B cell (primary cell): ENCODE data around the gene GYS2. TPM values are rescaled to one million over a fixed set of nuclear protein-coding genes. Genes with fewer than 3 reads are reported as not detected.

Experiments used
- ATAC-seq: fragments of 200-7000 bp; cut with Tn5 transposase; one replicate; pipeline ENCODE4 v1.10.0; 2021; ENCODE audit warnings: low read depth, mild to moderate bottlenecking, moderate number of reproducible peaks, moderate library complexity
- CTCF ChIA-PET: fragments of 350-600 bp; sonication (Branson Sonifier 250); formaldehyde crosslinking; loops from one replicate; lab custom pipeline; 2021; ENCODE audit warnings: antibody characterized with exemption, inconsistent platforms; lab: Charles Lee
- POLR2A ChIA-PET: fragments of 350-600 bp; sonication (Branson Sonifier 250); formaldehyde crosslinking; loops from one replicate; lab custom pipeline; 2021; ENCODE audit warnings: antibody characterized with exemption; lab: Charles Lee
- DNase-seq: peaks from one replicate; pipeline ENCODE4 v3.0.0; 2013
- H2AFZ ChIP-seq: 2 replicates; pipeline ENCODE4 v1.6.1; 2012; ENCODE audit warnings: mild to moderate bottlenecking, low read depth, low read length; ENCODE audit not compliant: insufficient read depth, poor library complexity, severe bottlenecking
- H3K27ac ChIP-seq, 2 donors: 1 replicate in 1 of 2; 2 replicates in 1 of 2; pipeline ENCODE4 v1.5.1; 2012 to 2013; ENCODE audit warnings: low read length in 2 of 2, mild to moderate bottlenecking in 2 of 2, moderate library complexity in 1 of 2
- H3K27me3 ChIP-seq, 4 experiments: fragments of 200-600 bp in 1 of 4; sonication (generic) in 1 of 4; replicated peaks in 1 of 4; 1 replicate in 2 of 4; 2 replicates in 2 of 4; pipeline versions ENCODE4 v1.6.1 to v1.7.0; 2013 to 2016; ENCODE audit warnings: low read length in 3 of 4, mild to moderate bottlenecking in 2 of 4, mixed read lengths in 1 of 4, moderate library complexity in 1 of 4; ENCODE audit not compliant: insufficient read depth in 4 of 4, control insufficient read depth in 3 of 4; ENCODE audit errors: control extremely low read depth in 1 of 4
- H3K36me3 ChIP-seq, 2 experiments: replicated peaks in 1 of 2; 1 replicate in 1 of 2; 2 replicates in 1 of 2; pipeline versions ENCODE4 v1.6.1 to v1.7.1; 2013; ENCODE audit warnings: low read length in 1 of 2; ENCODE audit not compliant: insufficient read depth in 2 of 2, control insufficient read depth in 1 of 2; ENCODE audit errors: control extremely low read depth in 1 of 2, extremely low read depth in 1 of 2
- H3K4me1 ChIP-seq, 2 donors: fragments of 200-600 bp in 1 of 2; sonication (generic) in 1 of 2; 1 replicate in 1 of 2; 2 replicates in 1 of 2; pipeline versions ENCODE4 v1.5.1 to v1.6.1; 2013 to 2017; ENCODE audit warnings: low read length in 2 of 2; ENCODE audit not compliant: control insufficient read depth in 2 of 2, insufficient read depth in 2 of 2
- H3K4me2 ChIP-seq: replicated peaks from 2 replicates; pipeline ENCODE3; 2012; ENCODE audit warnings: mild to moderate bottlenecking, low read depth, low read length; ENCODE audit not compliant: poor library complexity, severe bottlenecking
- H3K4me3 ChIP-seq, 5 experiments: fragments of 200-600 bp in 1 of 5; sonication (generic) in 1 of 5; 1 replicate in 3 of 5; 2 replicates in 2 of 5; pipeline versions ENCODE4 v1.5.1 to v1.7.0; 2011 to 2016; ENCODE audit warnings: low read length in 4 of 5, mild to moderate bottlenecking in 4 of 5, low read depth in 2 of 5, control low read depth in 1 of 5, moderate library complexity in 1 of 5; ENCODE audit not compliant: insufficient read depth in 1 of 5; ENCODE audit errors: control extremely low read depth in 1 of 5, extremely low read depth in 1 of 5
- H3K79me2 ChIP-seq: fragments of 200-600 bp; sonication (generic); one replicate; pipeline ENCODE4 v1.6.0; 2016; ENCODE audit warnings: low read length; ENCODE audit not compliant: control insufficient read depth, insufficient read depth
- H3K9ac ChIP-seq: fragments of 200-600 bp; sonication (generic); 2 replicates; pipeline ENCODE4 v1.6.1; 2017; ENCODE audit warnings: mild to moderate bottlenecking, low read length, moderate library complexity
- H3K9me3 ChIP-seq, 3 donors: one replicate each; pipeline versions ENCODE4 v1.6.1 to v1.7.1; 2013; ENCODE audit warnings: low read length in 2 of 3; ENCODE audit not compliant: control insufficient read depth in 2 of 3, insufficient read depth in 1 of 3; ENCODE audit errors: control extremely low read depth in 1 of 3
- H4K20me1 ChIP-seq: 2 replicates; pipeline ENCODE4 v1.6.0; 2012; ENCODE audit warnings: mild to moderate bottlenecking, low read length; ENCODE audit not compliant: insufficient read depth, control insufficient read depth, poor library complexity, severe bottlenecking
- H3K27ac Mint-ChIP-seq: one replicate; pipeline ENCODE4 v1.8.0; 2021; ENCODE audit warnings: mixed read lengths
- H3K27me3 Mint-ChIP-seq: one replicate; pipeline ENCODE4 v1.8.0; 2021; ENCODE audit warnings: mixed read lengths
- H3K4me1 Mint-ChIP-seq: one replicate; pipeline ENCODE4 v1.8.0; 2021; ENCODE audit warnings: mixed read lengths
- H3K4me3 Mint-ChIP-seq: one replicate; pipeline ENCODE4 v1.8.0; 2021; ENCODE audit warnings: mixed read lengths
- H3K9me3 Mint-ChIP-seq: one replicate; pipeline ENCODE4 v1.8.0; 2022; ENCODE audit warnings: mixed read lengths; ENCODE audit not compliant: insufficient read depth
- CTCF ChIP-seq: fragments of 200-600 bp; IDR thresholded peaks from one replicate; pipeline ENCODE4 v1.8.0; 2022; ENCODE audit warnings: antibody characterized with exemption, mild to moderate bottlenecking
- EZH2 ChIP-seq: IDR thresholded peaks from 2 replicates; pipeline ENCODE4 v1.6.1; 2012; ENCODE audit warnings: borderline replicate concordance, low read depth, mild to moderate bottlenecking, moderate library complexity, low read length; ENCODE audit not compliant: insufficient read depth, poor library complexity, severe bottlenecking
- WGBS: methylation state at CpG from one replicate; pipeline ENCODE4 v1.1.5; 2013; ENCODE audit warnings: missing lambda C conversion rate; ENCODE audit not compliant: insufficient coverage; 5-methylcytosine and 5-hydroxymethylcytosine counted together
- intact Hi-C: fragments of 100-400 bp; cut with micrococcal nuclease; formaldehyde crosslinking; loops from one replicate; pipeline ENCODE4 v1.10.0; 2022
- polyA plus RNA-seq: library from polyadenylated mRNA; depleted of rRNA; stranded (reverse); fragments of >200 nt; gene quantifications from 2 replicates; pipeline ENCODE4 v1.2.3, GENCODE V29; 2012
- total RNA-seq, 2 donors: library from RNA; stranded (reverse); fragments of 120-200 nt in 1 of 2; gene quantifications; 1 replicate in 1 of 2; 2 replicates in 1 of 2; pipeline versions ENCODE4 v1.2.3 to v1.2.4, GENCODE V29; 2013 to 2022

The GYS2 gene
- total and polyA plus RNA-seq, 2 donors (not counting 1 experiment from before 2014, with no cell fraction given): not detected

GRCh38 chr12:21642707-21643389 lies 38.2 kb upstream of the GYS2 start:
- H2AFZ ChIP-seq: no peak overlapping the region
- no peak for ATAC-seq
- no peak overlapping the region for H3K4me2 ChIP-seq
- TF ChIP-seq EZH2 (no peak), CTCF (no peak)
- Mint-ChIP-seq H3K9me3 (no peaks in the 10 kb centered on the region), H3K27me3 (no peaks in the 10 kb centered on the region), H3K4me3 (no peak overlapping the region), H3K4me1 (no peaks in the 10 kb centered on the region), H3K27ac (no peak overlapping the region)
- intact Hi-C loops: no loop called here
- no peak overlapping the region for H3K9ac ChIP-seq
- H3K27me3 ChIP-seq: no peaks in the 10 kb centered on the region
- WGBS: no CpG with 5 or more reads among the region's 1 CpG
- H3K79me2 ChIP-seq: no peaks in the 10 kb centered on the region
- H3K27ac ChIP-seq: no peak overlapping the region
- H3K4me3 ChIP-seq: no peak overlapping the region
- ChIA-PET CTCF (interaction anchor here (1.5 kb wide), 1 partner anchor 37 kb away, joined by 5 read pairs; no protein-coding TSS in a partner anchor), POLR2A (no interaction called here)
- DNase-seq: no peak
- H3K36me3 ChIP-seq: peaks cover 11 to 48% of the 10 kb centered on the region in 2 experiments
- no peaks in the 10 kb centered on the region for H4K20me1 ChIP-seq
- H3K4me1 ChIP-seq: no peaks in the 10 kb centered on the region
- no peaks in the 10 kb centered on the region for H3K9me3 ChIP-seq

- Histone ChIP-seq H3K27me3 (no peaks in the 10 kb centered on the region), H3K36me3 (peaks cover 16 to 57% of the 10 kb centered on the region in 2 experiments), H4K20me1 (no peaks in the 10 kb centered on the region), H2AFZ (no peak overlapping the region), H3K4me1 (no peaks in the 10 kb centered on the region), H3K9me3 (no peaks in the 10 kb centered on the region), H3K9ac (no peak overlapping the region), H3K79me2 (no peaks in the 10 kb centered on the region), H3K27ac (no peak overlapping the region), H3K4me2 (no peak overlapping the region), H3K4me3 (no peak overlapping the region)
- Mint-ChIP-seq H3K9me3 (no peaks in the 10 kb centered on the region), H3K27me3 (no peaks in the 10 kb centered on the region), H3K4me3 (no peak overlapping the region), H3K4me1 (no peaks in the 10 kb centered on the region), H3K27ac (no peak overlapping the region)
- ChIA-PET CTCF (no interaction called here), POLR2A (no interaction called here)
- ATAC-seq (no peak), DNase-seq (no peak)
- TF ChIP-seq CTCF: no peak
- no peak for TF ChIP-seq EZH2
- intact Hi-C loops: no loop called here
- whole genome bisulfite sequencing: no CpG with 5 or more reads among the region's 1 CpG
Observed at GRCh38 chr12:21638054-21638891, 33.6 kb upstream of the GYS2 start.
